HS-27A (cell line): ENCODE results near the gene MVP.

ENCODE experiments used
- DNase-seq: peaks from one replicate; pipeline ENCODE4 v3.0.0-alpha.2; 2012; ENCODE audit warnings: low read depth, missing footprints

Gene MVP

DNA sequence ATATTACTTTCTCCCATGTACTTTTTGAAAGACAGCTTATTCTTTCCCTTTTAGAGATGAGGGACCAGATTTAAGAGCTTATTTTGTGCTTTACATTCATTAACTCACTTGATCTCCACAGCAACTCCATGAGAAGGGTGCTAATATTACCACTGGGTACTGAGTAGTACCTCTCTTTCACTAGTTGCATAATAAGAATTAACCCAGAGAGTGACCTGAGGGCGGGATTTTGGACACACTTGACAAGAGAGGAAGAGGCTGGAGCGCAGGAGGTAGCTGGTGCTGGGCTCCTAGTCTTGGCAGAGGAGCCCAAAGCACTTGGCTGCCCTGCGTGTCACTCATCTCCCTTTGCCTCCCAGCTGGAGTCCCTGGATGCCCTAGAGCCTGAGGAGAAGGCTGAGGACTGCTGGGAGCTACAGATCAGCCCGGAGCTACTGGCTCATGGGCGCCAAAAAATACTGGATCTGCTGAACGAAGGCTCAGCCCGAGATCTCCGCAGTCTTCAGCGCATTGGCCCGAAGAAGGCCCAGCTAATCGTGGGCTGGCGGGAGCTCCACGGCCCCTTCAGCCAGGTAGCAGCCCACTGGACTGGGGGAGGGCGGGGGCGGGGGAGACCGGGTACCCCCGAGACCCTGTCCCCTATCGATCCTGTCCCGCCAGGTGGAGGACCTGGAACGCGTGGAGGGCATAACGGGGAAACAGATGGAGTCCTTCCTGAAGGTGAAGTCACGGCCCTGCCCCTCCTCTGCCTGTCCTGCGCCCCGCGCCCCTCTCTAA lies 15.6 kb upstream of the MVP start:
- DNase-seq, result no peak

DNA sequence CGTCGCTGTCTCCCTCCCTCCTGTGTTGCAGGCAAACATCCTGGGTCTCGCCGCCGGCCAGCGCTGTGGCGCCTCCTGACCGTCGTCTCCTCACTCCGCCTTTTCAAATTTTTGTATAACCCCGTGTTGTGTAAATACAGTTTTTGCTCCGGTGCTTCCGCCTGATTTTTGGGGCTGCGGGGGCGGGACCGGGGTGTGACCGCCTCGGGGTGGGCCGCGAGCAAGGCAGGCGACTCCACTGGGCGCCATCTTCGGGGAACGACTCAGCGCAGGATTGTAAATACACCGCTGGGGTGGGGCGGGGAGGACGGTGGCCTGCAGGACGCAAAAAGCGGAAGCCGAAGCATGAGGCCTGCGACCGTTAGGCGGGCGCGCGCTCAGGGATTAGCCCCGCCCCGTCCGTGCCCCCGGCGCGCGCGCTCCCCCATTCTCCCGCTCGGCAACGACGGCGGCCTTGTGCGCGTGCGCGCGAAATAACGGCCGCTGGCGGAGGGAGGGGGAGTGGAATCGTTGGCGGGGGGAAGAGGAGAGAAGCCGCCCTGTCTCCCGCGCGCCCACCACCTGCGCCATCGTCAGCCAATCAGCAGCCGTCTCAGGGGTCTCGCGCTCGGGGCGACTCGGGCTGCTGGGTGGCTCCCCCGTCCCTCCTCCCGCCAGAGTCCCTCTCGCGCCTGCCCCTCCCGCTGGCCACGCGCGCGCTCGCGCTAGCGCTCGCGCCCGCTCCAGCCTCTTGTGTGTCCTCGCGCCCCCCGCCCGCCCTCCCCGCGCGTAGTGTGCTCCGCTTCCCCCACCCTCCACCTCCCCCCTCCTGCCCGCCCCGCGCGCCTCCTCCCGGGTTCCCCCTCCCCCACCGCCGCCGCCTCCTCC lies 14.8 kb upstream of the MVP start:
- DNase-seq, result no peak

DNA sequence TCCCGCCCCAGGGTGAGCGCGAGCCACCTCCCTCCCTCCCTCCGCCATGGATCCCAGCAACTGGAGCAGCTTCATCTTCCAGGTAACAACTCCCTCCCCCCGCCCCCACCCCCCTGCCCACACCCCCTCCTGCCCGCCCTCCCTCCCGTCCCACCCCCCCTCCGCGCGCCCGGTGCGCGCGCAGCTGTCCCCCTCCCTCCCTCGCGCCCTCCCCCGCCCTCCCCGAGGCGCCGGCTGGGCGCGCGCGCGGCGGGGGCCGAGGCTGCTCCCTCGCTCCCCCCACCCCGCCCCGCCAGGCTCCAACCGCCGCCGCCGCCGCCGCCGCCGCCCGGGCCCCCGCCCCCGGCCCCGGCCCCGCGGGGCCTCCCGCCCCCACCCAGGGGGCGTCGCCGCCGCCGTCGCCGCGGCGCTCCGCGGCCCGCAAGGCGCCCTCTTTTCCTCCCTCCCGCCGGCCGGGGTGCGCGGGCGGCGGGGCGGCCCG lies 14.1 kb upstream of the MVP start, which contains the start of gene MAZ:
Gene MAZ, plus strand, starts transcription at position 431 of the 481 bp plus-strand sequence. CDS start 173 bp downstream, outside the sequence.
- no peak for DNase-seq

DNA sequence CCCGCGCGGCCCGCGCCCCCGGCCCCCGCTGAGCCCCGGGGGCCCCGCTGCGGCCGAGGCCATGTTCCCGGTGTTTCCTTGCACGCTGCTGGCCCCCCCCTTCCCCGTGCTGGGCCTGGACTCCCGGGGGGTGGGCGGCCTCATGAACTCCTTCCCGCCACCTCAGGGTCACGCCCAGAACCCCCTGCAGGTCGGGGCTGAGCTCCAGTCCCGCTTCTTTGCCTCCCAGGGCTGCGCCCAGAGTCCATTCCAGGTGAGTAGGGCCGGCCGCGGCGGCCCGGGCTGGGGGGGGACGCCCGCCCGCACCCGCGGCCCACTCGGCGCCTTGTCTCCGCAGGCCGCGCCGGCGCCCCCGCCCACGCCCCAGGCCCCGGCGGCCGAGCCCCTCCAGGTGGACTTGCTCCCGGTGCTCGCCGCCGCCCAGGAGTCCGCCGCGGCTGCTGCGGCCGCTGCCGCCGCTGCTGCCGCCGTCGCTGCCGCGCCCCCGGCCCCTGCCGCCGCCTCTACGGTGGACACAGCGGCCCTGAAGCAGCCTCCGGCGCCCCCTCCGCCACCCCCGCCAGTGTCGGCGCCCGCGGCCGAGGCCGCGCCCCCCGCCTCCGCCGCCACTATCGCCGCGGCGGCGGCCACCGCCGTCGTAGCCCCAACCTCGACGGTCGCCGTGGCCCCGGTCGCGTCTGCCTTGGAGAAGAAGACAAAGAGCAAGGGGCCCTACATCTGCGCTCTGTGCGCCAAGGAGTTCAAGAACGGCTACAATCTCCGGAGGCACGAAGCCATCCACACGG lies 13.4 kb upstream of the MVP start:
- no peak for DNase-seq

DNA sequence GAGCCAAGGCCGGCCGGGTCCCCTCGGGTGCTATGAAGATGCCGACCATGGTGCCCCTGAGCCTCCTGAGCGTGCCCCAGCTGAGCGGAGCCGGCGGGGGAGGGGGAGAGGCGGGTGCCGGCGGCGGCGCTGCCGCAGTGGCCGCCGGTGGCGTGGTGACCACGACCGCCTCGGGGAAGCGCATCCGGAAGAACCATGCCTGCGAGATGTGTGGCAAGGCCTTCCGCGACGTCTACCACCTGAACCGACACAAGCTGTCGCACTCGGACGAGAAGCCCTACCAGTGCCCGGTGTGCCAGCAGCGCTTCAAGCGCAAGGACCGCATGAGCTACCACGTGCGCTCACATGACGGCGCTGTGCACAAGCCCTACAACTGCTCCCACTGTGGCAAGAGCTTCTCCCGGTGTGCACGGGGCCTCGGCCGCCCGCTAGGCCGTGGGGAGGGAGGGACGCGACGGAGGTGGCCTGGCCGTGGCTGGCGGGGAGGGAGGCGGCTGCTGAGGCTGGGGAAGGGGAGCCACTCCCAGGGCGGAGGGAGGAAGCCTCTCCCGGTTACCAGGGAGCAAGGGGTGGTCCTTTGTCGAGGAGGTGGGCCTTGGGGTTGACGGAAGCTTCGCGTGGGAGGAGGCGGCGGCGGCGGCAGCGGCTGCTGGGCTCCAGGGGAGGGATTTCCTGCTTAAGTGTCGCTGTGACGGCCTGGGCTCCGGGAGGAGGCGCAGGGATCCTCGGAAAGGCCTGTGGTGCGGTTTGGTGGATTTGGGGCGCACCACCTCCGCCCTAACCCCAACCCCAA lies 12.6 kb upstream of the MVP start:
- no peak for DNase-seq

DNA sequence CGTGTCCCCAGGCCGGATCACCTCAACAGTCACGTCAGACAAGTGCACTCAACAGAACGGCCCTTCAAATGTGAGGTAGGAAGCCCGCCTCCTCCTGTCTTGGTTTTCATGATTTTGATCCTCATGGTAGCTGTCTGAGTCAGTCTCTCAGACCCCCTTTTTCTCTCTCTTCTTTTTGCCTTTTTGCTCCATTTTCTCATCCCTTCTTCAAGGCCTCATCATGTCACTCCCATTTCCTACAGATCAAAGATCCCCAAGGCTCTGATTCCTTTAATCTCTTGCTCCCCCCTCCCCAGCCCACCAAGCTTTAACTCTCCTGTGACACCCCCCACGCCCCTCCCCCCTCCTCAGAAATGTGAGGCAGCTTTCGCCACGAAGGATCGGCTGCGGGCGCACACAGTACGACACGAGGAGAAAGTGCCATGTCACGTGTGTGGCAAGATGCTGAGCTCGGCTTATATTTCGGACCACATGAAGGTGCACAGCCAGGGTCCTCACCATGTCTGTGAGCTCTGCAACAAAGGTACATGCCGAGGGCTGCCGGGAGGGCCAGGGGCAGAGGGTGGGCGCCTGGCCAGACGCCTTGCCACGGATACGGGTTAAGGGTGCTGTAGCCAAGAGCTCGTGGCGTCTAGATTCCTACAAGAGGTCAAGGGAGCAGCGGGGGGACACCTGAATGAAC lies 11.9 kb upstream of the MVP start:
- no peak for DNase-seq

DNA sequence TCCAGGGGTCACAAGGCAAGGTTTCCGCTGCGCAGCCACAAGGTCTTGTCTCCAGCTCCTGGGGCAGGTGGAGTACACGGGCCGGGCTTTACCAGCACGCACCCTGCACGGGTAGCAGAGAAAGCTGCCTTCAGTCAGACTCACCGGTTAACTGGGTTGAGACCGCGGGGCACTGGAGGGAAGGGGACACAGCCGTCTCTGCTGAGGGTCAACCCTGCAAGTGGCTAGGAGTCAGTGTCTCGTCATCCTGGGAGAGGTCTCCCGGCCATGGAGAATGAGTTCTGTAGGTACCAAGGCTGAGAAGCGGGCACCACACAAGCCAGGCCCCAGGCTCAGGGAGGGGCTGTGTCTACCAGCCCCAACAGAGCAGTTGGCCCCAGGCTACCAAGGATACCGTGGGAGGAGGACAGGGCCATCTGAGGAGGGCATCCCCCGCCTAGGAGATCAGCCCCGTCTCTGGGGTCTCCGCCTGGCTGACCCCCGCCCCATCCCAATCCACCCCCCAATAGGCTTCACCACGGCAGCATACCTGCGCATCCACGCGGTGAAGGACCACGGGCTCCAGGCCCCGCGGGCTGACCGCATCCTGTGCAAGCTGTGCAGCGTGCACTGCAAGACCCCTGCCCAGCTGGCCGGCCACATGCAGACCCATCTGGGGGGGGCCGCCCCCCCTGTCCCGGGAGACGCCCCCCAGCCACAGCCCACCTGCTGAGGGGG lies 11.1 kb upstream of the MVP start:
- DNase-seq, result no peak

DNA sequence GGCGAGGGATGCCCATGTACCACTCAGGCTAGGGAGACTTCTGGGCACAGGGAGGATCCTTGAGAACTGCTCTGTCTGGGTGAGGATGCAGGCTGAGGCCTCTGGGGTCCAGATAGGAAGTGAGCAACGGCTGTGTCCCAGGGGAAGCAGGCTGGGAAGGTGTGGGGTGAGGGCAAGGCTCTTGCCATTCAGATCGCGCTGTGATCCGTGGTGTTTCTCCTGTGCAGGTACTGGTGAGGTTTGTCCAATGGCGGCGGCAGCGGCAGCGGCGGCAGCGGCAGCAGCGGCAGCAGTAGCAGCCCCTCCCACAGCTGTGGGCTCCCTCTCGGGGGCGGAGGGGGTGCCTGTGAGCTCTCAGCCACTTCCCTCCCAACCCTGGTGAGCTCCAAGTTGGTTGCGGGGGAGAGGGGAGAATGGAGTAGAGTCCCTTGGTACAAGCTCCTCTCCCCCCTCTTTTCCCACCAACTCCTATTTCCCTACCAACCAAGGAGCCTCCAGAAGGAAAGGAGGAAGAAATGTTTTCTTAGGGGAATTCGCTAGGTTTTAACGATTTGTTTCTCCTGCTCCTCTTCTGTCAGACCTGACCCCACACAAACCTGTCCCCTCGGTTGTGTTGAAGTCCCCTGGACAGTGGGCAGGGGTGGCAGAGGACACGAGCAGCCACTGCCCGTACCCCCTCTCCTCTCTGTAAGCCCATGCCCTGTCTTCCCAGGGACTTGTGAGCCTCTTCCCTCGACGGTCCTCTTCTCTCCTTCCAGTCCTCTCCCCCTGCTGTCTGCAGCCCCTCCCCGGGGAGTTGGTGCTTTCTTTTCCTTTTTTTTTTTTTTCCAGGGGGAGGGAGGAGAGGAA lies 10.2 kb upstream of the MVP start:
- no peak for DNase-seq

DNA sequence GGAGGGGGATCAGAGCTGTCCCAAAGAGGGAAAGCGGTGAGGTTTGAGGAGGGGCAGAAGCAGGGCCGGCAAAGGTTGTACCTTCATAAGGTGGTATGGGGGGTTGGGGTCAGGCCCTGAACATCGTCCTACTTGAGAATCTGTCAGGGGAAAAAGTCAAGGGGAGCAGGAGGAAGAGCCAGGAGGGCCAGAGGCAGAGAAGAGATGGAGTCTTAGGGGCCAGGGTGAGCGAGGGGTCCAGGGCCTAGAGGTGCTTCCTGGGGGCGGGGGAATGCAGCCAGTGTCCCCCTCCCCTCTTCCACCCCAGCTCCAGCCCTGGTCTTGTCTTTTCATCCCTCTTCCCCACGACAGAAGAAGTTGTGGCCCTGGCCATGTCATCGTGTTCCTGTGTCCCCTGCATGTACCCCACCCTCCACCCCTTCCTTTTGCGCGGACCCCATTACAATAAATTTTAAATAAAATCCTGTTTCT lies 9.5 kb upstream of the MVP start:
- DNase-seq, result no peak

DNA sequence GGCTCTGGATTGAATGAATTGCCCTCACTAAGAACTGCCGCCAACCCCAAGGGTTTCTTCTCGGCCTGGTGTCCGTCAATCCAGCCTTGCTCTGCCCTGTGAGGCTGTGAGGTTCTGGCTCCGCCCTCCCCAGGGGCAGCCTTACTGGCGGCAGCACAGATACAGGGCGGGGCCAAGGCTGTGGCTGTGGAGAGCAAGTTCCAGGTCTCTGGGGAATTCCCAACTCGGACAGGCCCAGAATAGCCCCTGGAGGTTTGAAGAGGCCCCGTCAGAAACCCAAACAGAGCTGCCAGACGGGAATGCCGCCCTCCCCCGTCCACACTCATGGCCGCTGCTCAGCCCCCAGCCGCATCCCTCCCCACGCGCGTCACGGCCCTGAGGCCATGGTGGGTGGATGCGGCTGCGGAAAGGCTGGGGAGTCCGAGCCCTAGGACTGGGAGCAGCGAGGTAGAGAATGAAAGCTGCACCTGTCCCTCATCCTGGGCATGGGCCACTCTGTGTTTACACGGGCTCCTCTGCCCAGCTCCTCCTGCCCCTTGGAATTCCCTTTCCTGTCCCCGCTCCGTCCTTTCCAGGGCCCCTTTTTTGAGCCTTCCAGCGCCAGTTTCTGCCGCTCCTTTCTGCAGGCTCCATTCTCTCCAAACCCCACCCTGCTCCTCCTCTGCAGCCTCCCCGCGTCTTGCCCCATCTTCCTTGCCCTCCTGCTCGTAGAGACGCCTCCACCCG lies 8.9 kb upstream of the MVP start:
- DNase-seq, result no peak

DNA sequence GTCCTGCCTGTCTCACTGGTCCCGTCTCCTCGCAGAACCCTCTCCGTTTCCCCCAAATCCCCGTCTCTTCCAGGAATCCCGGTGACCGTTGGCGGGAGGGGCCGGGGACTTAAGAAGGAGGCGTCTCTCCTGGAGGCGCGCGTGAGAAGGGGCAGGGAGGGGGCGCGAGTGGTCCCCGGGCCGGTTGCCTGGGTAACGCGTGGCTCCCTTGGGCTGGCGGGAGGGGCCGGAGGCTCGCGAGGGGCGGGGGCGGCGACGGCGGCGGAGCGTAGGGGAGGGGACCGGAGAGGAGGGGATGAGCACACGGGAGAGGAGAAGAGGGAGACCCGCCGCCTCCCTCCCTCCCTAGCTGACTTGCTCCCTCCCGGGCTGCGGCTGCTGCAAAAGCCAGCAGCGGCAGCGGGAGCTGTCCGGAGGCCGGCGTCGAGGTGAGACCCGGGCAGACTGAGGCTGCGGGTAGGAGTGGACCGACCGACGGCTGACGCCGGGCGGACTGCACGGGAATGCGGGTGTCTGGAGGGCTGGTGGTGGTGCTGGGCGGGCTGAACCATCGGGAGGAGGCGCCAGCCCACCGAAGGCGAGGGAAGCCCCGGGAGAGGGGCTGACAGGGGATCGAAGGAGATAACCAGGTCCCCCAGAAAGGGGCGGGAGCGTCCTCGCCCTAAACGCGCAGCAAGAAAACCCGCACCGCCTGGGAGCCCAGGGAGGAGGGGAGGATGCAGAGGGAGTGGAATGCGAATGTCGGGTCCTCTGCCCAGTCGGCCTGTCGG lies 8.2 kb upstream of the MVP start, which contains the start of gene PRRT2:
Gene PRRT2, plus strand, starts transcription at position 298 of the 770 bp plus-strand sequence. CDS start 862 bp downstream, outside the sequence.
- no peak for DNase-seq

DNA sequence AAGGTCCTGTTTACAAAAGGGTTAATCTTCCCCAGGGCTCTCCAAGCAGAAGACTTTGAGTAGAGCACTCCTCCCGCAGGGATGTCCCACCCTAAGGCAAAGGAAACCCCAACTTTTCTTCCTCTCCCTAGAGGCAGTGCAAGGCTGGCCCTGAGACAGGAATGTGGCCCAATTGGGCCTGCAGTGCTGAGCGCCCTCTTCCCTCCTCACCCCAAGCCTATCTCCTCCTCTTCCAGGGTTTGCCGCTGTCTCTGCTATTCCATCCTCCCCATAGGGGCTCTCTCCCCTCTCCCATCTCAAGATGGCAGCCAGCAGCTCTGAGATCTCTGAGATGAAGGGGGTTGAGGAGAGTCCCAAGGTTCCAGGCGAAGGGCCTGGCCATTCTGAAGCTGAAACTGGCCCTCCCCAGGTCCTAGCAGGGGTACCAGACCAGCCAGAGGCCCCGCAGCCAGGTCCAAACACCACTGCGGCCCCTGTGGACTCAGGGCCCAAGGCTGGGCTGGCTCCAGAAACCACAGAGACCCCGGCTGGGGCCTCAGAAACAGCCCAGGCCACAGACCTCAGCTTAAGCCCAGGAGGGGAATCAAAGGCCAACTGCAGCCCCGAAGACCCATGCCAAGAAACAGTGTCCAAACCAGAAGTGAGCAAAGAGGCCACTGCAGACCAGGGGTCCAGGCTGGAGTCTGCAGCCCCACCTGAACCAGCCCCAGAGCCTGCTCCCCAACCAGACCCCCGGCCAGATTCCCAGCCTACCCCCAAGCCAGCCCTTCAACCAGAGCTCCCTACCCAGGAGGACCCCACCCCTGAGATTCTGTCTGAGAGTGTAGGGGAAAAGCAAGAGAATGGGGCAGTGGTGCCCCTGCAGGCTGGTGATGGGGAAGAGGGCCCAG lies 7.3 kb upstream of the MVP start:
- DNase-seq, result no peak

DNA sequence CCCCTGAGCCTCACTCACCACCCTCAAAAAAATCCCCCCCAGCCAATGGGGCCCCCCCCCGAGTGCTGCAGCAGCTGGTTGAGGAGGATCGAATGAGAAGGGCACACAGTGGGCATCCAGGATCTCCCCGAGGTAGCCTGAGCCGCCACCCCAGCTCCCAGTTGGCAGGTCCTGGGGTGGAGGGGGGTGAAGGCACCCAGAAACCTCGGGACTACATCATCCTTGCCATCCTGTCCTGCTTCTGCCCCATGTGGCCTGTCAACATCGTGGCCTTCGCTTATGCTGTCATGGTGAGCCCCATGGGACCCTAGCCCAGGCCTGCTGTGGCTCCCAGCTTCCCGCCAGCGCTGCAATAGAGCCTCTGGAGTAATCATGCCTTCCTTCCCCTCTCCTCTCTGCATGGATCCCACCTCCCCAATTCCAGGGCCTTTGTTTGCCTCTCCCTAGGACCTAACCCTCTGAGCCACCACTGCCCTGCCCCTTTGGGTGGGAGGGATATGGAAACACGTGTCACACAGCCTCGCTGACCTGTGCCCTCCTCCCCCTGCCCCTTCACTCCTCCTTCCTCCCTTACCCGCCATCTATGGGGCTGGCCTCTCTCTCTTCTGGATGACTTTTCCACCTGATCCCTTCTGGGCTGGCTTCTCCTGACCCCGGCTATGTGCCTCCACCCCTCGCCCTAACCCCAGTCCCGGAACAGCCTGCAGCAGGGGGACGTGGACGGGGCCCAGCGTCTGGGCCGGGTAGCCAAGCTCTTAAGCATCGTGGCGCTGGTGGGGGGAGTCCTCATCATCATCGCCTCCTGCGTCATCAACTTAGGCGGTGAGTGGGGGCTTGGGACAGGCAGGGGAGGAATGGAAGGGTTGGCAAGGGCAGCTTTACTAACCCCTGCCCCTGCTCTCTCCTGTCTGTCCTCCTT lies 6.4 kb upstream of the MVP start:
- no peak for DNase-seq

DNA sequence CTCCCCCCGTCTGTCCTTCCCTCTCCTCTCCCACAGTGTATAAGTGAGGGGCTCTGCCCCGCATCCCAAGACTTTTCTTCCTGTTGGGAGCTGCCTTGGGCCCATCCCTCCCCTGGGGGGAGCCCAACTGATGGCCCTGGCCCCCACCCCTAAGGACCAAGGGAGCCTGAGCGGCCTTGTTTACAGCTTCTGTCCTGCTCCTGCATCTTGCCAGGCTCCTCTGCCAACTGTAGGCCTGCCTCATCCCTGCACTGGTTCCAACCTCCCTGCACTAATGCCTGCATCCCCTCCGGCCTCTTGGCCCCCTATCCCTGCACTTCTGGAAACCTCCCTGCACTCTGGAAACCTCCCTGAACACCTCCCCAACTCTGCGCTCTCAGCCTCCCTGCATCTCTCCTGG lies 5.7 kb upstream of the MVP start:
- no peak for DNase-seq

DNA sequence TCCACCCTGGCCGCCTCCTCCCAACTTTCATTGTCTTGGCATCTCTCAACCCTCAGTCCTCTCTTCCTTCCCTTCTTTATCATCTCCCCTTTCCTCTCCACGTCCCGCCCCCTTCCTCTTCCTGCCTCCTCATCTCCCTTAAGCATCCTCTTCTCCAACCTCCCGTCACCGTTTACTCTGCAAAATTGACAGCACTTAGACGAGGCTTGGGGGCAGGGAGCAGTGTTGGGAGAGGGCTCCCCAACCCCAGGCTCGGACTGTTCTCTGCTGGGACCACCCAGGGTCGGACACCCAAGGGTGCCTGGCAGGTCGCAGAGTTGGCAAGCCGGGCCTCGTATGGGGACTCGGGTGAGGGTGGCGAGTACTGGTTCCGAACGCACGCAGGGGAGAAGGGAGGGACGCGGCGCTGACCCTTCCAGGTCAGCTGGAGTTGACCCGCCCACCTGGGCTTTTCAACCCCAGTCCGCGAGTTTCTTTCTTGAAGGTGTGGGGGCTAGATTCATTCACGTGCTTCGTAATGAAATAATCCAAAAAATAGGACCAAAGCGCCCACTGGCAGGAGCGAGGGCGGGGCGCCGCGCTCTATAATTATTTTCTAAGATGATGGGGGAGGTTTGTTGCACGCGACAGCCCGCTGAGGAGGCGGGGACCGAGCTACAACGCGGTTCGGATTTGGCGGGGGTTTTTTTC lies 5.1 kb upstream of the MVP start:
- DNase-seq, result no peak
